WTC11 (cell line): ENCODE data around the gene RIBC2. TPM values are rescaled to one million over a fixed set of nuclear protein-coding genes. Genes with fewer than 3 reads are reported as not detected.
"Not testable (repeated sequence)": the region's sequence is repeated elsewhere in the genome, so short reads cannot be mapped to it uniquely, and the experiment has no call there.

ENCODE experiments used
- ATAC-seq: fragments of 200-7000 bp; cut with Tn5 transposase; 2 replicates; pipeline ENCODE4 v1.10.0; 2021; ENCODE audit warnings: mild to moderate bottlenecking, moderate library complexity
- CTCF ChIA-PET: fragments of 300-600 bp; sonication (Branson Sonifier 250); formaldehyde crosslinking; loops from one replicate; lab custom pipeline; 2021; ENCODE audit warnings: antibody characterized with exemption; lab: Charles Lee
- POLR2A ChIA-PET: fragments of 350-600 bp; sonication (Branson Sonifier 250); formaldehyde crosslinking; loops from one replicate; lab custom pipeline; 2021; ENCODE audit warnings: antibody characterized with exemption; lab: Charles Lee
- DNase-seq: peaks from one replicate; pipeline ENCODE4 v3.0.0; 2021; ENCODE audit warnings: low spot score
- H3K27ac Mint-ChIP-seq: 2 replicates; pipeline ENCODE4 v1.8.0; 2021; ENCODE audit warnings: mixed read lengths
- H3K27me3 Mint-ChIP-seq: 2 replicates; pipeline ENCODE4 v1.8.0; 2021; ENCODE audit warnings: low read depth, mild to moderate bottlenecking, moderate library complexity, mixed read lengths
- H3K36me3 Mint-ChIP-seq: 2 replicates; pipeline ENCODE4 v1.8.0; 2021; ENCODE audit warnings: mixed read lengths
- H3K4me1 Mint-ChIP-seq: 2 replicates; pipeline ENCODE4 v1.8.0; 2022; ENCODE audit warnings: mixed read lengths
- H3K4me3 Mint-ChIP-seq: 2 replicates; pipeline ENCODE4 v1.8.0; 2021; ENCODE audit warnings: mild to moderate bottlenecking, moderate library complexity, mixed read lengths
- H3K9me3 Mint-ChIP-seq: 2 replicates; pipeline ENCODE4 v1.8.0; 2021; ENCODE audit warnings: mixed read lengths
- ARID4B ChIP-seq: sonication (generic); formaldehyde crosslinking; IDR thresholded peaks from 2 replicates; pipeline ENCODE4 v1.8.0; 2023; ENCODE audit warnings: missing genetic modification reagents, mild to moderate bottlenecking, borderline replicate concordance
- ATF6 ChIP-seq: sonication (generic); formaldehyde crosslinking; IDR thresholded peaks from 2 replicates; pipeline ENCODE4 v1.8.1; 2023; ENCODE audit warnings: mild to moderate bottlenecking, missing genetic modification reagents
- E2F4 ChIP-seq: sonication (generic); formaldehyde crosslinking; IDR thresholded peaks from 2 replicates; pipeline ENCODE4 v1.8.1; 2022; ENCODE audit warnings: low read depth, mild to moderate bottlenecking, moderate library complexity, missing genetic modification reagents, borderline replicate concordance
- ERG ChIP-seq: fragments of 250-450 bp; sonication (Bioruptor Pico); IDR thresholded peaks from 2 replicates; pipeline ENCODE4 v1.8.0; 2021; ENCODE audit warnings: mild to moderate bottlenecking
- ETV6 ChIP-seq: sonication (generic); formaldehyde crosslinking; IDR thresholded peaks from 2 replicates; pipeline ENCODE4 v1.8.1; 2022; ENCODE audit warnings: mild to moderate bottlenecking, missing genetic modification reagents
- FOXJ3 ChIP-seq: sonication (generic); formaldehyde crosslinking; IDR thresholded peaks from 2 replicates; pipeline ENCODE4 v1.9.0; 2021; ENCODE audit warnings: missing genetic modification reagents, mild to moderate bottlenecking, borderline replicate concordance
- FOXP1 ChIP-seq: sonication (generic); formaldehyde crosslinking; IDR thresholded peaks from 2 replicates; pipeline ENCODE4 v1.8.0; 2022; ENCODE audit warnings: missing genetic modification reagents, mild to moderate bottlenecking, moderate library complexity, borderline replicate concordance
- GRHL2 ChIP-seq: fragments of 250-450 bp; sonication (Bioruptor Pico); IDR thresholded peaks from 2 replicates; pipeline ENCODE4 v1.8.0; 2022; ENCODE audit warnings: mild to moderate bottlenecking, moderate library complexity; ENCODE audit not compliant: insufficient replicate concordance, severe bottlenecking
- MAX ChIP-seq: sonication (generic); formaldehyde crosslinking; IDR thresholded peaks from 2 replicates; pipeline ENCODE4 v1.8.0; 2022; ENCODE audit warnings: mild to moderate bottlenecking, missing genetic modification reagents
- OVOL2 ChIP-seq: fragments of 250-450 bp; sonication (Bioruptor Pico); IDR thresholded peaks from 2 replicates; pipeline ENCODE4 v1.9.0; 2021; ENCODE audit warnings: mild to moderate bottlenecking, borderline replicate concordance
- SMAD4 ChIP-seq: sonication (generic); formaldehyde crosslinking; IDR thresholded peaks from 2 replicates; pipeline ENCODE4 v1.8.0; 2022; ENCODE audit warnings: mild to moderate bottlenecking, missing genetic modification reagents
- TCF7 ChIP-seq: sonication (generic); formaldehyde crosslinking; IDR thresholded peaks from 2 replicates; pipeline ENCODE4 v1.8.0; 2022; ENCODE audit warnings: mild to moderate bottlenecking, low read depth, missing genetic modification reagents, moderate library complexity
- ZNF138 ChIP-seq: sonication (generic); formaldehyde crosslinking; conservative IDR thresholded peaks from 2 replicates; pipeline ENCODE4 v1.8.1; 2022; ENCODE audit warnings: mild to moderate bottlenecking, moderate library complexity, missing genetic modification reagents
- ZNF532 ChIP-seq: fragments of 250-450 bp; sonication (Bioruptor Pico); IDR thresholded peaks from 2 replicates; pipeline ENCODE4 v1.9.0; 2021; ENCODE audit warnings: mild to moderate bottlenecking, borderline replicate concordance
- ZSCAN18 ChIP-seq: fragments of 250-450 bp; sonication (Bioruptor Pico); IDR thresholded peaks from 2 replicates; pipeline ENCODE4 v2.1.2; 2022; ENCODE audit warnings: mild to moderate bottlenecking, moderate library complexity
- total RNA-seq: library from RNA; stranded (reverse); gene quantifications from 3 replicates; pipeline ENCODE4 v1.2.3, GENCODE V29; 2021

The RIBC2 gene
- total RNA-seq, 1 experiment from 2014 or later: 2.4 TPM

- no peak for TF ChIP-seq ARID4B (CRISPR knock-in tag)
Measured at GRCh38 chr22:45448431-45448830, 34.9 kb downstream of the RIBC2 start (continued).

- ATAC-seq: not testable (repeated sequence)
Measured at GRCh38 chr22:45449442-45449841, 35.9 kb downstream of the RIBC2 start.

GRCh38 chr22:45450101-45450785 lies 36.8 kb downstream of the RIBC2 start:
- H3K4me3 Mint-ChIP-seq: no peak overlapping the region
- no peak for ATAC-seq
- H3K27ac Mint-ChIP-seq: no peak overlapping the region
- H3K27me3 Mint-ChIP-seq: no peaks in the 10 kb centered on the region
- no peaks in the 10 kb centered on the region for H3K4me1 Mint-ChIP-seq
- POLR2A ChIA-PET: no interaction called here
- no peaks in the 10 kb centered on the region for H3K9me3 Mint-ChIP-seq
- no peaks in the 10 kb centered on the region for H3K36me3 Mint-ChIP-seq
- CTCF ChIA-PET: interaction anchor here (1.1 kb wide), 1 partner anchor 9 kb away, joined by 3 read pairs; no protein-coding TSS in a partner anchor
- no peak for DNase-seq
- TF ChIP-seq ZSCAN18 (CRISPR knock-in tag): no peak
- TF ChIP-seq E2F4 (CRISPR knock-in tag): no peak
- no peak for TF ChIP-seq ETV6 (CRISPR knock-in tag)
- no peak for TF ChIP-seq MAX (CRISPR knock-in tag)
- no peak for TF ChIP-seq OVOL2 (CRISPR knock-in tag)
- no peak for TF ChIP-seq SMAD4 (CRISPR knock-in tag)
- no peak for TF ChIP-seq GRHL2 (CRISPR knock-in tag)
- no peak for TF ChIP-seq ZNF532 (CRISPR knock-in tag)
- no peak for TF ChIP-seq TCF7
- TF ChIP-seq FOXJ3 (CRISPR knock-in tag): no peak
- TF ChIP-seq FOXP1 (CRISPR knock-in tag): no peak
- TF ChIP-seq ZNF138 (CRISPR knock-in tag): no peak
- no peak for TF ChIP-seq ATF6 (CRISPR knock-in tag)
- no peak for TF ChIP-seq ERG (CRISPR knock-in tag)

More at GRCh38 chr22:45449442-45449841, 35.9 kb downstream of the RIBC2 start:
- POLR2A ChIA-PET, H3K27ac Mint-ChIP-seq, H3K4me3 Mint-ChIP-seq, DNase-seq, H3K36me3 Mint-ChIP-seq, H3K4me1 Mint-ChIP-seq, H3K27me3 Mint-ChIP-seq, H3K9me3 Mint-ChIP-seq: not testable (repeated sequence)
- CTCF ChIA-PET: interaction anchor here (0.7 kb wide), 1 partner anchor 48 kb away, joined by 3 read pairs; no protein-coding TSS in a partner anchor
